Iris pigment epithelial cell (primary cell): ENCODE data around the gene BCL11B.
"Not testable (repeated sequence)": the region's sequence is repeated elsewhere in the genome, so short reads cannot be mapped to it uniquely, and the experiment has no call there.

Experiments
- DNase-seq: peaks from one replicate; pipeline ENCODE4 v3.0.0-alpha.2; 2011; ENCODE audit warnings: low read depth

BCL11B gene

GRCh38 chr14:99239661-99240092 is 32.3 kb downstream of the BCL11B start:
- DNase-seq = no peak

GRCh38 chr14:99238216-99238615 is 33.8 kb downstream of the BCL11B start:
- DNase-seq = no peak

GRCh38 chr14:99237288-99237687 is 34.7 kb downstream of the BCL11B start:
- DNase-seq = no peak

GRCh38 chr14:99236386-99237138 is 35.4 kb downstream of the BCL11B start:
- no peak for DNase-seq

GRCh38 chr14:99235582-99236320 is 36.2 kb downstream of the BCL11B start:
- DNase-seq = no peak

DNA sequence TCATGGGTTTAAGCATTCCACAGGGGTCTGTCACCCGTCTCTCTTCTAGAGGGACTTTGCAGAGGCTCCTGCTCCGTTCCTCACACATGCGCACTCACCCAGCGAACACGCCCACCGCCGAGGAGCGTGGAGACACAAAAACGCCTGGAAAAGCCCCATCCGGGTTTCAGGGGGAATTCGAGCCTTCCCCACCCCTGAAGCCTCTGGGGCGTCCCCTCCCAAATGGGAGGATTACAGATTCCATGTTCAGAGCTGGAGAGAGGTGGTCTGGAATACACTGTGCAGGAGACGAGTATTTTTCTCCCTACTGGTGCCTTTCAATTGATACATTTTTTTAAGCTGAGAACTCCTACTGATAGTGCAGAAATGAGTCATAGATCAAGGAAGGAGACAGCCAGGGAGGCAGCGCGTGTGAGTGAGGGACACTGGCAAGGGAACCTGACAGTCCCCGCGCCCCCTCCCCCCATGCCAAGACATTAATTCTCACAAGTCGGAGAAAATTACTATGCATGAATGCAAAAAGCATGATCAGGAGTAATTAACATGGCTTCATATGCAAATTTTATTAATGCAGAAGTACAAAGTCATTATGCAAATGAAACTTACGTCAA is 36.9 kb downstream of the BCL11B start:
- DNase-seq = no peak

GRCh38 chr14:99234355-99234754 is 37.6 kb downstream of the BCL11B start:
- no peak for DNase-seq

GRCh38 chr14:99233222-99234035 is 38.6 kb downstream of the BCL11B start:
- no peak for DNase-seq

DNA sequence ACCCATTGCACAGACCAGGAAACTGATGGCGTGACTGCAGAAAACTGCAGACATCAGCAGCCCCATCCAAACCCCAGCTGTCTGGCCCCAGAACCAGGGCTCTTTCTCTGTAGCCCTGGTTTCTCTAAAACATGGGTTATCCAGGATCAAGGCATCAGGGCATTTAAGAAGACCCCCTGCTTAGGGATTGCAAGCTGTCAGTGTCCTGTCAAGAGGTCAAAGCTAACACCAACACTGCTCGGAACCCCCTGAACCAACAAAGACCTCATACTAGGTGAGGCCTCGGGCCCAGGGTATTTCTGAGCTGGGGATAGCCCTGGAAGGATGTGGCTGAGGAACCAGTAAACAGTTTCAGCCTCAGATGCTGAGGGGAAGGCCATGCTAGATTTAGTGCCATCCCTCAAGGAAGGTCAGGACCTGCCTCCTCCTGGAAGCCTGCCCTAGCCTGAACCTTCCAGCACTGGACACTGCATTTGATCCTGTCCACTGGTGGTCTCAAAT is 39.2 kb downstream of the BCL11B start:
- no peak for DNase-seq

DNA sequence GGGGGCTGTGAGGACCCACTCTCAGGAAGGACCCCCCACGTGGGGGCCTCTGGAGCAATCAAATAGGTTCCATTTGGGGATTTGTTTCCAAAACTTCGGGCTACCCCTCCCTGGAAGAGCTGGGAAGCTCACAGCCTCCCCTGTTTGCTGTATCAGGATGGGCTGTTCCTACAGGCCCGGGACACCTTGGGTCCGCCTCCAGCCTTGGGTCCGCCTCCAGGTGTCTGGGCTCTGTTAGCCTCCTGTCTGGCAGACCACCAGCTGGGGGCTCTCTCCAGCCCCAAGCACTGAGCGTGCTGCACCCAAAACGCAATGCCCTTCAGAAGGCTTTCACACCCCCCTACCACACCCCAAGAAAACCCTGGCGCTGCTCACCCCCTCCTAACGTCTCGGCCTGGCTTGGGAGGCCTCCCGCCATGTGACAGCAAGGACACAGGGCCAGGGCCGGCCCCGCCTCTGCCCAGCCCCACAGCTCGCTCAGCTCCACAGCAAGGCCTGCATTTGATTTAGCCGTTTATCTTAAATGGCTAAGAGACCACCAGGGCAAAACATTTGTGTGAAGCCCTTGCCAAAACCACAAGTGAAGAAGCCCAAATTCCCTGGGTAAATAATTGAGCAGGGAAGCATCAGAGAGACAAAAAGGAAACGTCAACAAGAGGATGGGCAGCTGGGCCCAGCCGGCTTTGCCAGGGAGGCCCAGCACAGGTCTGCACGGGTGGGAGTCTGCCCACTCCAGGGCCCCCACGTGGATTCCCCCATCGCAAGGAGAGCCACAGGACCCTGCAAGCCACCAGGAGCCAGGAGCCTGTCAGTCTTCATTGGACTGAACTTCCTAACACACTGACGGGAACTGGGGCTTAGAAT is 39.9 kb downstream of the BCL11B start:
- no peak for DNase-seq

DNA sequence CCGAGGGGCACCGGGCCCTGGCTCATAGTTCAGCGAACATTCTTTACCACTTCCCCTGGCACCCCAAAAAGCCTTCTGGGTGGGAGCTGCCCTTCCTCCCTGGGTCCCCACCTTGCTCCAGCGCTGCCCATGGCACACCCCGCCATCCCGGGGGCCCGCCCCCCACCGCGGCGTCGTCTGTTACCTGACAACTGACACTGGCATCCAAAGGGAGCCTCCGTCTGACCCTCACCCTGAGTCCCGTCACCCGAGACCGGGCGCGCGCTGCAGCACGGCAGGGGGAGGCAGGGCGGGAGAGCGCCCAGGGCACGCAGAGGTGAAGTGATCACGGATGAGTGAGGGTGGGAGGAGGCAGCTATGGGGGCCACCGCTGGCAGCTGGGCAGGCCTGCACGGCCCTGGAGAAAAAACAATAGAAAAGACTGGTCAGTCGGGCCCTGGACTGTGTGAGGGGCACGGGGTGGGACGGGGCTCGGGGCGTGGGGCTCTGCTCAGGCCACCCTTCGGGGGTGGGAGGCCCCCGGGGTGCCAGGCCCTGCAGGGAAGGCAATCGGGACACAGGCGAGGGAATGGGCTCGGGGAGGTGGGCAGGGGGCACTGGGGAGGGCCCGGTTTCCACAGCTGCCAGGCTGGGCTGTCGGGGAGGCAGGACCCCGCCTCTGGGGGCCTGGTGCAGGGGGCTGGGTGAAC is 40.7 kb downstream of the BCL11B start:
- DNase-seq = no peak

DNA sequence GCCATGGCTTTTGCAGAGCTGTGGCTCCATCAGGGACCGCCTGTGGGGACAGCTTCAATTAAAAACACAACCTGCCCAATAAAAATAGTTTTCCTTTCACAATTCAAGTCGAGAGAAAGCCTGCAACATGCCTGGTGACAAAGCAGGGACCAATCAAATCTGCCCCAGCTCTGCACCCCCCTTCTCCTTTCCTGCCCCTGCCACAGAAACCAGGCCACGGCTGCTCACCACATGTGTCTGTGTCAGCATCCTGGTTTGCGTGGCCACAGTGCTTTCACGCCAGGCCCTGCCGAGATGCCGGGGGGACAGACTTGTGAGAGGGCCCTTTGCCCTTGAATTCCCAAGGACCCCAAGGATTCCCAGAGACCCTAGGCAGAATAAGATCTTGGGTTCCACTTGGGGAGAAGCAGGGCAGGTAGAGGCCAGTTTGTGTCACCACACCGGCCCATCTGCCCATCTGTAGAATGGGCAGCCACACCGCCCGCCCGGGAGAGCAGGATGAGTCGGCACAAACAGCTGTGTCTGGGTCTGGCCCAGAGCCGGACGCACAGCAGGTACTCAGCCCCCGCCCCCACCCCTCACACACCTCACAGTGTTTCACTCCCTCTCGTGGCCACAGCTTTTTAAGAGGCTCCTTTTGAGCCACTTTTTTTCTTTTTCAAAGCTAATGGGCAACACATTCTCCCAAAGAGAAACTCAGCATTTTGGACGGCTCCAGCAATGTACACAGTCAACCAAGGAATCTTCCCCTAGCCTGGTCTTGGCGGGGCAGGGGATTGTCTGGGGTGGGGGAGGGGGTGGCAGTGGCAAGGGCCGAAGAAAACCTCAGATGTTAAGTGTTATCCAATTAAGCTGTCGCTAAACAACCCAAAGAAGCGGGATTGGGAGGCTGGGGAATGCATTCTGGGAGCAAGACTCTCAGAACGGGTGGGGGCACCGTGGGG is 41.5 kb downstream of the BCL11B start:
- no peak for DNase-seq

GRCh38 chr14:99229654-99230207 is 42.3 kb downstream of the BCL11B start:
- no peak for DNase-seq

GRCh38 chr14:99228760-99229159 is 43.2 kb downstream of the BCL11B start:
- DNase-seq = not testable (repeated sequence)

GRCh38 chr14:99226687-99227086 is 45.3 kb downstream of the BCL11B start:
- DNase-seq = no peak

- DNase-seq = no peak
These were observed 46.4 kb downstream of the BCL11B start for GRCh38 chr14:99225436-99226203.

GRCh38 chr14:99224948-99225347 is 47.0 kb downstream of the BCL11B start:
- DNase-seq = no peak
